H1 (cell line): ENCODE data around the gene GRK6. TPM values are rescaled to one million over a fixed set of nuclear protein-coding genes. Genes with fewer than 3 reads are reported as not detected.
A peak's percentile ranks its signal among the peaks of the same experiment; 100 is the strongest.

Experiments used
- CTCF ChIA-PET: fragments of 300-600 bp; sonication (Branson Sonifier 250); formaldehyde crosslinking; loops from one replicate; lab custom pipeline; 2021; ENCODE audit not compliant: partially characterized antibody; lab: Charles Lee
- POLR2A ChIA-PET: fragments of 300-600 bp; sonication (Branson Sonifier 250); formaldehyde crosslinking; loops from one replicate; lab custom pipeline; 2021; ENCODE audit warnings: inconsistent platforms; ENCODE audit not compliant: partially characterized antibody; lab: Charles Lee
- DNase-seq, 2 experiments: peaks; one replicate each; pipeline versions ENCODE4 v3.0.0 to v3.0.0-alpha.2; 2010 to 2022; ENCODE audit warnings: low spot score in 2 of 2, low read depth in 1 of 2, mixed read lengths in 1 of 2
- FAIRE-seq: peaks from 2 replicates; lab custom pipeline; 2011; peaks lifted over from hg19 to GRCh38; lab: Jason Lieb, UNC
- H2AFZ ChIP-seq: 2 replicates; pipeline ENCODE4 v1.8.1; 2012; ENCODE audit warnings: low read length, inconsistent platforms
- H2AK5ac ChIP-seq: 2 replicates; pipeline ENCODE4 v1.6.1; 2013; ENCODE audit warnings: low read depth, low read length
- H2BK120ac ChIP-seq: replicated peaks from 2 replicates; pipeline ENCODE3; 2013; ENCODE audit warnings: low read depth, low read length, inconsistent platforms
- H2BK12ac ChIP-seq: 2 replicates; pipeline ENCODE4 v1.6.1; 2013; ENCODE audit warnings: low read depth, low read length
- H2BK15ac ChIP-seq: 2 replicates; pipeline ENCODE4 v1.6.1; 2013; ENCODE audit warnings: low read length
- H2BK20ac ChIP-seq: 2 replicates; pipeline ENCODE4 v1.6.1; 2013; ENCODE audit warnings: low read length
- H2BK5ac ChIP-seq: 2 replicates; pipeline ENCODE4 v1.6.1; 2013; ENCODE audit warnings: low read depth, low read length
- H3K14ac ChIP-seq: 2 replicates; pipeline ENCODE4 v1.6.1; 2013; ENCODE audit warnings: inconsistent platforms; ENCODE audit not compliant: insufficient read length
- H3K18ac ChIP-seq: 2 replicates; pipeline ENCODE4 v1.6.1; 2013; ENCODE audit warnings: low read length; ENCODE audit errors: extremely low read depth
- H3K23ac ChIP-seq: 2 replicates; pipeline ENCODE4 v1.6.1; 2013; ENCODE audit warnings: inconsistent platforms; ENCODE audit not compliant: insufficient read length
- H3K23me2 ChIP-seq: 2 replicates; pipeline ENCODE4 v1.6.1; 2013; ENCODE audit warnings: low read depth, low read length
- H3K27ac ChIP-seq: 2 replicates; pipeline ENCODE4 v1.6.1; 2011; ENCODE audit warnings: low read depth, low read length, inconsistent platforms
- H3K27me3 ChIP-seq, 4 experiments: replicated peaks in 1 of 4; 1 replicate in 1 of 4; 2 replicates in 3 of 4; pipeline versions ENCODE4 v1.6.1 to v1.8.1; 2011 to 2013; ENCODE audit warnings: low read length in 3 of 4, mild to moderate bottlenecking in 3 of 4, inconsistent platforms in 2 of 4, mixed read lengths in 2 of 4, moderate library complexity in 1 of 4; ENCODE audit not compliant: control insufficient read depth in 3 of 4, insufficient read depth in 3 of 4; ENCODE audit errors: extremely low read depth in 1 of 4
- H3K36me3 ChIP-seq, 4 experiments: 2 replicates each; pipeline versions ENCODE4 v1.6.1 to v1.8.1; 2011 to 2013; ENCODE audit warnings: mild to moderate bottlenecking in 4 of 4, low read length in 3 of 4, moderate library complexity in 2 of 4, control low read depth in 1 of 4, inconsistent platforms in 1 of 4; ENCODE audit not compliant: insufficient read depth in 4 of 4, control insufficient read depth in 2 of 4
- H3K4ac ChIP-seq: replicated peaks from 2 replicates; pipeline ENCODE3; 2013; ENCODE audit warnings: low read length, low read depth, mixed read lengths, inconsistent platforms; ENCODE audit not compliant: insufficient read length
- H3K4me1 ChIP-seq, 4 experiments: replicated peaks in 1 of 4; 1 replicate in 1 of 4; 2 replicates in 3 of 4; pipeline versions ENCODE4 v1.6.1 to v1.8.1; 2011 to 2013; ENCODE audit warnings: low read length in 3 of 4, inconsistent platforms in 2 of 4, mixed read lengths in 1 of 4; ENCODE audit not compliant: insufficient read depth in 4 of 4, control insufficient read depth in 3 of 4
- H3K4me2 ChIP-seq, 2 experiments: 2 replicates each; pipeline versions ENCODE4 v1.6.1 to v1.8.1; 2011 to 2013; ENCODE audit warnings: low read depth in 2 of 2, low read length in 2 of 2, control low read depth in 1 of 2, inconsistent platforms in 1 of 2, mild to moderate bottlenecking in 1 of 2; ENCODE audit not compliant: insufficient read depth in 1 of 2
- H3K4me3 ChIP-seq, 4 experiments: fragments of 200-600, 300-600 bp in 1 of 4; sonication (generic), shearing (Covaris generic), sonication (Bioruptor Twin) in 1 of 4; 2 replicates each; pipeline versions ENCODE4 v1.5.1 to v1.8.1; 2011 to 2016; ENCODE audit warnings: low read length in 4 of 4, low read depth in 3 of 4, control low read depth in 2 of 4, inconsistent platforms in 2 of 4, mild to moderate bottlenecking in 2 of 4, mixed read lengths in 1 of 4, moderate library complexity in 1 of 4; ENCODE audit not compliant: insufficient read depth in 2 of 4; ENCODE audit errors: extremely low read depth in 1 of 4
- H3K56ac ChIP-seq: replicated peaks from 2 replicates; pipeline ENCODE3; 2013; ENCODE audit warnings: low read depth, mild to moderate bottlenecking, mixed read lengths, low read length, inconsistent platforms; ENCODE audit not compliant: insufficient read length
- H3K79me1 ChIP-seq: 2 replicates; pipeline ENCODE4 v1.6.1; 2013; ENCODE audit warnings: low read depth, low read length, control low read depth
- H3K79me2 ChIP-seq, 2 experiments: 2 replicates each; pipeline versions ENCODE4 v1.6.1 to v1.8.1; 2012 to 2013; ENCODE audit warnings: low read length in 2 of 2, mild to moderate bottlenecking in 2 of 2, inconsistent platforms in 1 of 2; ENCODE audit not compliant: insufficient read depth in 2 of 2, control insufficient read depth in 1 of 2
- H3K9ac ChIP-seq, 4 experiments: replicated peaks in 1 of 4; 1 replicate in 1 of 4; 2 replicates in 3 of 4; pipeline versions ENCODE4 v1.6.1 to v1.8.1; 2011 to 2013; ENCODE audit warnings: low read depth in 3 of 4, low read length in 3 of 4, control low read depth in 2 of 4, mild to moderate bottlenecking in 2 of 4, moderate library complexity in 2 of 4, inconsistent platforms in 1 of 4; ENCODE audit errors: extremely low read depth in 1 of 4
- H3K9me3 ChIP-seq, 2 experiments: 2 replicates each; pipeline versions ENCODE4 v1.6.1 to v1.8.1; 2012 to 2013; ENCODE audit warnings: mild to moderate bottlenecking in 2 of 2, moderate library complexity in 2 of 2, control low read depth in 1 of 2, inconsistent platforms in 1 of 2, low read depth in 1 of 2, low read length in 1 of 2, mixed read lengths in 1 of 2; ENCODE audit not compliant: insufficient read depth in 2 of 2
- H4K20me1 ChIP-seq, 2 experiments: replicated peaks in 1 of 2; 2 replicates each; pipeline versions ENCODE3 to v1.8.1; 2011 to 2013; ENCODE audit warnings: inconsistent platforms in 2 of 2, low read length in 2 of 2, mild to moderate bottlenecking in 1 of 2; ENCODE audit not compliant: insufficient read depth in 2 of 2, control insufficient read depth in 1 of 2
- H4K5ac ChIP-seq: 2 replicates; pipeline ENCODE4 v1.6.1; 2013; ENCODE audit warnings: low read length, low read depth, mixed read lengths, inconsistent platforms; ENCODE audit not compliant: insufficient read length
- H4K8ac ChIP-seq: 2 replicates; pipeline ENCODE4 v1.8.0; 2013; ENCODE audit warnings: mild to moderate bottlenecking, moderate library complexity, low read length, inconsistent platforms; ENCODE audit not compliant: insufficient read depth; ENCODE audit errors: extremely low read depth
- H4K91ac ChIP-seq: replicated peaks from 2 replicates; pipeline ENCODE3; 2013; ENCODE audit warnings: low read length, mixed read lengths, inconsistent platforms; ENCODE audit not compliant: insufficient read length
- BCL11A ChIP-seq, 2 experiments: IDR thresholded peaks; one replicate each; pipeline ENCODE4 v1.6.1; 2011; ENCODE audit warnings: low read depth in 2 of 2, low read length in 2 of 2, mild to moderate bottlenecking in 2 of 2
- CHD2 ChIP-seq: IDR thresholded peaks from 2 replicates; pipeline ENCODE4 v1.6.1; 2012; ENCODE audit warnings: low read length, improper control_type of control experiment
- EZH2 ChIP-seq: fragments of 200-600 bp; sonication (generic); IDR thresholded peaks from 2 replicates; pipeline ENCODE4 v1.7.1; 2012; ENCODE audit warnings: low read depth, mild to moderate bottlenecking, moderate library complexity, low read length, inconsistent platforms; ENCODE audit not compliant: severe bottlenecking
- FOSL1 ChIP-seq: IDR thresholded peaks from 2 replicates; pipeline ENCODE4 v1.6.1; 2011; ENCODE audit warnings: mild to moderate bottlenecking, low read depth, low read length, moderate library complexity; ENCODE audit not compliant: insufficient read depth
- JUND ChIP-seq: IDR thresholded peaks from 2 replicates; pipeline ENCODE4 v1.6.1; 2011; ENCODE audit warnings: mild to moderate bottlenecking, improper control_type of control experiment, low read length
- MAFK ChIP-seq: IDR thresholded peaks from 2 replicates; pipeline ENCODE4 v1.6.1; 2012; ENCODE audit warnings: low read depth, mild to moderate bottlenecking, improper control_type of control experiment, low read length
- MAX ChIP-seq: IDR thresholded peaks from 2 replicates; pipeline ENCODE4 v1.6.1; 2012; ENCODE audit warnings: inconsistent platforms
- NANOG ChIP-seq: IDR thresholded peaks from 2 replicates; pipeline ENCODE4 v1.6.1; 2011; ENCODE audit warnings: low read length, low read depth, mild to moderate bottlenecking, inconsistent platforms; ENCODE audit not compliant: insufficient read depth, poor library complexity, severe bottlenecking
- RAD21 ChIP-seq, 2 experiments: IDR thresholded peaks in 1 of 2; conservative IDR thresholded peaks in 1 of 2; 2 replicates each; pipeline ENCODE4 v1.6.1; 2011; ENCODE audit warnings: low read depth in 2 of 2, low read length in 2 of 2, improper control_type of control experiment in 1 of 2, inconsistent platforms in 1 of 2, mild to moderate bottlenecking in 1 of 2, moderate library complexity in 1 of 2
- SP1 ChIP-seq: IDR thresholded peaks from 2 replicates; pipeline ENCODE4 v1.6.1; 2011; ENCODE audit warnings: low read depth, low read length
- SP4 ChIP-seq: IDR thresholded peaks from 2 replicates; pipeline ENCODE4 v1.6.1; 2012; ENCODE audit warnings: low read length, inconsistent platforms
- WGBS, 2 experiments: shearing (Covaris generic) in 1 of 2; methylation state at CpG; one replicate each; pipeline versions ENCODE4 v1.1.6 to v1.1.7; 2013 to 2015; ENCODE audit warnings: low lambda C conversion rate in 2 of 2, mixed read lengths in 2 of 2, inconsistent platforms in 1 of 2, low coverage in 1 of 2, missing lambda C conversion rate in 1 of 2; ENCODE audit not compliant: insufficient replicate concordance in 2 of 2, insufficient coverage in 1 of 2, insufficient read length in 1 of 2; ENCODE audit errors: extremely low coverage in 1 of 2, missing lambda C conversion rate in 1 of 2; 5-methylcytosine and 5-hydroxymethylcytosine counted together
- polyA plus RNA-seq, 7 experiments: library from polyadenylated mRNA; depleted of rRNA in 3 of 7; stranded (reverse) in 5 of 7; unstranded in 2 of 7; fragments of >200 nt in 5 of 7; fragments of 200-250 nt in 2 of 7; gene quantifications; 1 replicate in 5 of 7; 2 replicates in 1 of 7; 4 replicates in 1 of 7; pipeline versions ENCODE4 v1.2.1 to v1.2.3, GENCODE V29; 2011 to 2013; ENCODE audit warnings: missing spikeins in 2 of 7, mixed read lengths in 2 of 7
- total RNA-seq: library from RNA; stranded (reverse); fragmentation: NEBNext Ultra II Directional; extraction: Animal tissue kit (Norgen Biotek cat#: 25700); gene quantifications from 2 replicates; pipeline ENCODE4 v1.2.1, GENCODE V29; 2021

The GRK6 gene
- total and polyA plus RNA-seq, 2 of the 8 experiments (the other 6 are each of a cell fraction or from before 2014, with no cell fraction given): 31.8 to 57.8 TPM

- Histone ChIP-seq H3K79me2 (no peaks in the 10 kb centered on the region), H3K23ac (no peak overlapping the region), H3K14ac (no peak overlapping the region), H4K8ac (no peak overlapping the region), H4K5ac (no peak overlapping the region), H3K56ac (no peak overlapping the region), H3K9ac (no peak overlapping the region), H4K91ac (no peak overlapping the region), H3K18ac (no peak overlapping the region), H3K27ac (no peak overlapping the region), H2AK5ac (no peak overlapping the region), H2AFZ (no peak overlapping the region), H2BK12ac (0 out of 2 replicates have a peak overlapping the region, but pooled peaks have one; percentile 27), H2BK15ac (no peak overlapping the region), H2BK20ac (no peak overlapping the region), H2BK5ac (no peak overlapping the region), H3K4me2 (no peak overlapping the region), H4K20me1 (no peaks in the 10 kb centered on the region), H3K9me3 (no peaks in the 10 kb centered on the region), H3K4me3 (no peak overlapping the region), H3K23me2 (no peaks in the 10 kb centered on the region), H3K36me3 (no peaks in the 10 kb centered on the region), H3K4me1 (peaks cover 0 to 6% (median 3%) of the 10 kb centered on the region in 4 experiments; a peak in 5 of 7 replicates), H3K79me1 (no peaks in the 10 kb centered on the region), H3K4ac (no peak overlapping the region), H2BK120ac (no peak overlapping the region), H3K27me3 (peaks cover 0 to 19% (median 10%) of the 10 kb centered on the region in 4 experiments; a peak in 6 of 7 replicates)
- POLR2A ChIA-PET: interaction anchor here (4.2 to 6.0 kb wide), 2 partner anchors 58 to 66 kb away, joined by 49 to 51 read pairs; partner anchors contain the start of gene PRR7
- no peak for FAIRE-seq
- DNase-seq: no peak
- CTCF ChIA-PET: interaction anchor here (0.9 to 18.7 kb wide), 6 partner anchors 8 to 75 kb away, joined by 3 to 430 read pairs (median 22); partner anchors contain the start of genes MXD3 and PRR7
- WGBS, 2 experiments: 92% methylated on average over 14 of the region's 14 CpGs; no CpG with 5 or more reads in 1 of the 2 experiments
- TF ChIP-seq CHD2 (no peak), EZH2 (no peak), FOSL1 (no peak), SP4 (no peak), NANOG (no peak), MAFK (no peak), MAX (no peak), JUND (no peak), RAD21 (IDR thresholded peaks at IDR 0.05 in 1 of 2, conservative IDR thresholded peaks at IDR 0.05 in 1 of 2; ENCODE audit: low read depth in 2 of 2, low read length in 2 of 2) (no peak), SP1 (no peak), BCL11A (IDR thresholded peaks at IDR 0.05; ENCODE audit: low read depth in 2 of 2, low read length in 2 of 2) (no peak)
Measured at GRCh38 chr5:177387405-177387804, 39.1 kb upstream of the GRK6 start.
